HG02884 (cell line): Measurements from ENCODE around the gene FN3KRP.

Source experiments
- ATAC-seq: cut with Tn5 transposase; IDR thresholded peaks from one replicate; pipeline ENCODE4 v1.9.1; 2021; ENCODE audit warnings: mild to moderate bottlenecking, moderate library complexity; ENCODE audit not compliant: unreplicated experiment

The FN3KRP gene

GRCh38 chr17:82705756-82706155 is 10.8 kb upstream of the FN3KRP start:
- no peak for ATAC-seq

GRCh38 chr17:82709024-82709675 is 7.4 kb upstream of the FN3KRP start:
- no peak for ATAC-seq

DNA sequence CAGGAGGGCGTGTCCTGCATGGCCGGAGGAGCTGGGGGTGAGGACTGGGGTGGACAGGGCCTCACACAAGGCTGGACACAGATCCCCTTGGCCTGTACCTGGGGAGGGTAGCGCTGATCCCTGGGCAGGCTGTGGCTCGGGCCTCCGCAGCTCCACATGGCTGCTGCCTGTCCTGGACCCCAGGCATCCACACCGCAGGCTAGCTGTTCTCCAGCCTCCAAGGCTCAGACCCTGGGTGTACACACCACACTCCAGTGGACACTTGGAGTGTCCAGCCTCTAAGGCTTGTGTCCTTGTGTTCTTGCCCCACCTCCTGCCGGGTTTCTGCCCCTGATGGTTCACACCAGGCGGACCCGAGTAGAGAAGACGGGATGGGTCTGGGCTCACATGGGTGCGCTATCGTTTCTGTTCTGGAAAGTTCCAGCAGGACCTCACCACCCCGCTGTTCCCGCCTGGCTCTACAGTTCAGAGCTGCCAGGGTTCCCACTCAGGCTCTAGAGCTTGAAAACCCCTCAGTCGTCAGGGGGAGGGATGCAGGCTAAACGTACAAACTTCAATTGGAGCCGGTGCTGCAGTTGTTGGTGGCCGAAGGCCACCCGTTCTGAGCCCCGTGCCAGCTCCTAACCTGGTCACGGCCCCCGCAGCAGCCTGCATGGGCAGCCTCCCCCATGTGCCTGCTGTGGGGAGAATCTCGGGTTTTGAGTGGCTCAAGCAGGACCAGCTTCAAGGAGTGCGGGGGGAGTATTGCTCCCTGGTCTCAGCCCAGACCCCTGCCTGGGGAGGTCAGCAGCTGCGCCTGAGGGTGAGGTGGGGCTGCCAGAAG is 6.6 kb upstream of the FN3KRP start:
- ATAC-seq: no peak

GRCh38 chr17:82710499-82711232 is 5.8 kb upstream of the FN3KRP start:
- no peak for ATAC-seq

DNA sequence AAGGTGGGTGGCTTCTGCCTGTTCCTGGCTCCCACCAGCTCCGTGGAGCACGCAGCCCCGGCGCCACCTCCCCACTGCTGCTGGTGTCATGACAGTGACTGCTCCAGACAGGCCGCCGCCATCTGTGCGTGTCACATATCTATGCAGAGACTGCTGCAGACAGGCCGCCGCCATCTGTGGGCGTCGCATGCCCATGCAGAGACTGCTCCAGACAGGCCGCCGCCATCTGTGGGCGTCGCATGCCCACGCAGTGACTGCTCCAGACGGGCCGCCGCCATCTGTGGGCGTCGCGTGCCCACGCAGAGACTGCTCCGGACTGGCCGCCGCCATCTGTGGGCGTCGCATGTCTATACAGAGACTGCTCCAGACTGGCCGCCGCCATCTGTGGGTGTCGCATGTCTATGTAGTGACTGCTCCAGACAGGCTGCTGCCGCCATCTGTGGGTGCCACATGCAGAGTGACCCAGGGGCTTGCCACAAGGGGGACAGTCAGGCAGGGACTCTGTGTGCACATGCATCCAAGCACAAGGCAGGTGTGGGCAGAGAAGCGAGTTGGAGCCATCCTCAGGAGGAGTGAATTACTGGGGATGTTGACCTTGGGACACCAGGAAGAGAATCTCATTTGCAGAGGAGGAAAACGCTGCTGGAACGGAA is 3.3 kb upstream of the FN3KRP start:
- no peak for ATAC-seq

GRCh38 chr17:82718986-82719685 is 2.6 kb downstream of the FN3KRP start:
- ATAC-seq: no peak

- no peak for ATAC-seq
Measured at GRCh38 chr17:82720204-82720603, 3.7 kb downstream of the FN3KRP start.

DNA sequence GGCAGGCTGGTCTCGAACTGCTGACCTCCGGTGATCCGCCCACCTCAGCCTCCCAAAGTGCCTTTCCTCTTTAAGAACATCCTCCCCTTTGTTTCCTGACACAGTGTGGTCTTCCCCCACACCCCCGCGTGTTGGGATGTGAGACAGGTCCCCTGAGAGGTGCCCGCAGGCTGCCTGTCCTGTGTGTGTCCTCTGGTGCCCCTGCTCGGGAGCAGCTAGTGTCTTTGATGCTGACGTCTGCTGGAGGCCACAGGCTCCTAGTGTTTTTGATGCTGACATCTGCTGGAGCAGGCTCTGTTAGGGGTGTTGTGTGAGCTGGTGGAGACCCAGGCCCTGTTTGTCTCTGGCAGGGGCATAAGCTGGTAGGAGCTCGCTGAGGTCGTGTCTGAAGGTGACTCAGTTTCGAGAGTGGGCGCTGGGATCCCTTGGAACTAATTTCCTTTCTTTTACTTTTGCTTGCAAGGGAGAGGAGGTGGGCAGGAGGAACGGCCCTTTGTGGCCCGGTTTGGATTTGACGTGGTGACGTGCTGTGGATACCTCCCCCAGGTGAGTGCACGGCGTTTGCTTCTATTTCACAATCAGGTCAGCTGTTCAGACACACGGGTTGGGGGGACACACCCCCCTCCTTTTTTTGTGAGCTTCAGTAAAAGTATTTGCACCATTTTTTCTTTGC is 6.0 kb downstream of the FN3KRP start:
- ATAC-seq: no peak

- ATAC-seq: no peak
Measured at GRCh38 chr17:82723169-82723807, 6.8 kb downstream of the FN3KRP start.

GRCh38 chr17:82726427-82726826 is 9.9 kb downstream of the FN3KRP start:
- ATAC-seq: no peak

DNA sequence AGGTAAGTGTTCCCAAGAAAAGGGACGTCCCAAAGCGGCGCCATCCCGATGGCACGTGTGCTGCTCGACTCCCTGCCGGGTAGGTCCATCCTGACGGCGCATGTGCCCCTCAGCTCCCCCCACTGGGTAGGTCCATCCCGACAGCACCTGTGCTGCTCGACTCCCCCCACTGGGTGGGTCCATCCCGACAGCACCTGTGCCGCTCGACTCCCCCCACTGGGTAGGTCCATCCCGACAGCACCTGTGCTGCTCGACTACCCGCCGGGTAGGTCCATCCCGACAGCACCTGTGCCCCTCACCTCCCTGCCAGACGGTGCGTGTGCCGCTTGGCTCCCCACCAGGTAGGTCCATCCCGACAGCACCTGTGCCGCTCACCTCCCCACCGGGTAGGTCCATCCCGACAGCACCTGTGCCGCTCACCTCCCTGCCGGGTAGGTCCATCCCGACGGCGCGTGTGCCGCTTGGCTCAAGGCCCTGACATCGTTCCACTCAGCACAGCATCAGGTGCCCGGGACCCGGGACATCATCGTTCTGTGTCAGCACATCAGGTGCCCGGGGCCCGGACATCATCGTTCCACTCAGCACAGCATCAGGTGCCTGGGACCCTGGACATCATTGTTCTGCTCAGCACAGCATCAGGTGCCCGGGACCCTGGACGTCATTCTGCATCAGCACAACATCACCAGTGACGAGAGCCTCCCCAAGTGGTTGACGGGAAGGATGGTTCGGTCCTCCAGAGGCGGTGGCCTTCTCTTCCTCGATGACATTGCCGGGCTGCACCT is 13.2 kb downstream of the FN3KRP start:
- no peak for ATAC-seq

GRCh38 chr17:82732118-82732743 is 15.7 kb downstream of the FN3KRP start:
- ATAC-seq: no peak

DNA sequence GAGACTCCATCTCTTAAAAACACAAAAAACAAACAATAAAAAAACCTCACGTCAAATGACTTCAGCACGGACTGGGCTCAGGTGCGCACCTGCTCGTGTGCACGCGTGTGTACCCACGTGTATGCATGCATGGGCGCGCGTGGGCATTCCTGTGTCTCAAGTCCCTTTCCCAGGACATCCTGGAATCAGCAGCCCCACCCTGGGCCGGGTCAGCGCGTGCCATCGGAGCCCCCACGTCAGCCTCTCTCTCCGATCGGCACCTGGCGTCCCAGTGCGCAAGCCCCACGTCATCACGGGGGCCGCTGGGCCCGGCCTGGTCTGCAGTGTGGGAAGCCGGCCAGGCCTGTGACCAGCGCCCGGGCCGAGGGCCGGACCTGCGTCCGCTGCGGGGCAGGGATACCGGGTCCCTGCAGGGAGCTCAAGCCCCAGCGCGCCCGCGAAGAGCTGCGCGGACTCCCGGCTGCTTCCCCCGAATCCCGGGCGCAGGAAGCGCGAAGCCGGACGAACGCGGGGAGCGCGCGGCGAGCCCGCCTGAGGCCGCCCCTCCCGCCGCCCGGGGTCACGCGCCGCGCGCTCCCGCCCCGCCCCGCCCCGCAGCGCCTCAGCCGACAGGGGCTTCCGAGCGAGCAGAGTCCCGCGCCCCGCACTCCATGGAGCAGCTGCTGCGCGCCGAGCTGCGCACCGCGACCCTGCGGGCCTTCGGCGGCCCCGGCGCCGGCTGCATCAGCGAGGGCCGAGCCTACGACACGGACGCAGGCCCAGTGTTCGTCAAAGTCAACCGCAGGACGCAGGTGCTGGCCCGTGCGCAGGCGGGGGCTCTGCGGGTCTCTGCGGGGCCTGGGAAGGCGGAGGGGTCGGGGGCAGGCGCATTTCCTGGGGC is 18.7 kb downstream of the FN3KRP start, which contains the start of gene FN3K:
TSS of gene FN3K (plus strand) at position 629 of the 880 bp plus-strand sequence. CDS start at position 651, 22 bp downstream.
- ATAC-seq: no peak

GRCh38 chr17:82736511-82737185 is 20.1 kb downstream of the FN3KRP start:
- ATAC-seq: no peak

DNA sequence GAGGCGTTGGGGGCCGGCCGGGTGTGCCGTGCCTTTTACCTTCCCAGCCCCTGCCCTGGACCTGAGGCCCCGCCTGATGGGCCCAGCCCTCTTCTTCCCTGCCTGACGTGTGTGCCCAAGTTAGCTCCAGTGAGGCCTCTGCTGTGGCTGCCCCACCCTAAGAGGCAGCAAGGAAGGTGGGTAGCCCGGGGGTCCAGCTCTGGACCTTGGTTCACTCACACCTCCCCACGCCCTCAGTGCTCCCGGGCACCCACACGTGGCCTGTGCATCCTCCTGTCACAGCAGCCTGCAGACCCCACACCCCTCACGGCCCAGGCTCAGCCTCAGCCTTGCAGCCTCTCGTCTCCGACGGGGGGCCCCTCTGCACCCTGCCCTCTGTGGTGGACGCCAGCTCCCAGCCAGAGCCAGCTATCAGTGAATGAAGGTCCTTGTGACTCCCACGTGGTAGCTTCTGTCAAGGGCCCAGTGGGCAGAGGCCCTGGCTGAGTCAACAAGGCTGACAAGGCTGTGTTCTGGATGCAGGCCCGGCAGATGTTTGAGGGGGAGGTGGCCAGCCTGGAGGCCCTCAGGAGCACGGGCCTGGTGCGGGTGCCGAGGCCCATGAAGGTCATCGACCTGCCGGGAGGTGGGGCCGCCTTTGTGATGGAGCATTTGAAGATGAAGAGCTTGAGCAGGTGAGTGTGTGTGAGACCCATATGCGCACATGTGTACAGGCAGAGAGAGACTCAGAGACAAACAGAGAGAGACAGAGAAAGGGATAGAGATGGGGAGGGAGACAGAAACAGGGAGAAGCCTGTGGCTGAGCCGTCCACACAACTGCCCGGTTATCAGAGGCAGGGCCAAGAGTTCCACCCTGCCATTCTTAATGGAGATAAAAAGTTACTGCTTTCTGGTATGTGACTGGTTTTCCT is 21.7 kb downstream of the FN3KRP start:
- no peak for ATAC-seq
